ENCODE data around the gene SLC1A4. TPM values are rescaled to one million over a fixed set of nuclear protein-coding genes. Genes with fewer than 3 reads are reported as not detected.

SLC1A4 gene
- total and polyA plus RNA-seq, 4 donors, result 3.4 to 23.4 (median 9.6) TPM

DNA sequence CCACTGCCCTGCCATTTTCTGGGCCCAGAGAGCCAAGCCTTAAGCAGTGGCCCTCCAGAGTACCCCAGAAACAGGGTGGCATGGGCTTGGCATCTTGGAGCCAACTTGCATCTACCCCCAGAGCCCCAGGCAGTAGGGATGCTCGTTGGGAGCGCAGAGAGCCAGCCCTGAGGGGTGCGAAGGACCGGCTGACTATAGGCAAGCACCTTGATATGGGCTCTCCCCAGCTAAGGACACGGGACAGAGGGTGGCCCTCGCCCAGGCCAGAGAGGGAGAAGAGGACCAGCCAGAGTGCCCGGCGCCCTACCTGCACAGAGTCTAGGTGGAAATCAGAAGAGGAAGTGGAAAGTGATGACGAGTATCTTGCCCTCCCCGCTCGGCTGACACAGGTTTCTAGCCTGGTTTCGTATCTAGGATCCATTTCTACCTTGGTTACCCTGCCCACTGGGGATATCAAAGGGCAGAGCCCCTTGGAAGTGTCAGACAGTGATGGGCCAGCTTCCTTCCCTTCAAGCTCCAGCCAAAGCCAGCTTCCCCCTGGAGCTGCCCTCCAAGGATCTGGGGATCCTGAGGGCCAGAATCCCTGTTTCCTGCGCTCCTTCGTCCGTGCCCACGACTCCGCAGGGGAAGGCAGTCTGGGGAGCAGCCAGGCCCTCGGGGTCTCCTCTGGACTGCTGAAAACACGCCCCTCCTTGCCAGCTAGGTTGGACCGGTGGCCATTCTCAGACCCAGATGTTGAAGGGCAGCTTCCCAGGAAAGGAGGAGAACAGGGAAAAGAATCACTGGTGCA lies 83.2 kb downstream of the SLC1A4 start (continued):
- no peak for TF ChIP-seq REST (IDR thresholded peaks at IDR 0.05)
- no peak for TF ChIP-seq NR2F2 (IDR thresholded peaks at IDR 0.05)
- TF ChIP-seq HNF4G (IDR thresholded peaks at IDR 0.05), result no peak
- TF ChIP-seq ZBTB33 (IDR thresholded peaks at IDR 0.05), result no peak
- no peak for TF ChIP-seq HNF4A (conservative IDR thresholded peaks at IDR 0.05)
- TF ChIP-seq FOXA2 (IDR thresholded peaks at IDR 0.05), result no peak
- TF ChIP-seq EGR1 (IDR thresholded peaks at IDR 0.05; ENCODE audit: low read depth in 2 of 2), result no peak
- no peak for TF ChIP-seq FOXA1 (IDR thresholded peaks at IDR 0.05)
- no peak for TF ChIP-seq SP1 (IDR thresholded peaks at IDR 0.05)

Small RNA genes lying within 50 kb of the gene (small RNA-seq; reads per million reads assigned to genes)
- gene RNU6-548P, result not detected

Other genes starting within 250 kb of the SLC1A4 start
- gene CEP68, start 67.0 kb downstream of the SLC1A4 start, total RNA-seq, result 1 to 10 TPM; 2.5 to 5.8 TPM
- gene CEP68, start 67.0 kb downstream of the SLC1A4 start, polyA plus RNA-seq, result 1 to 10 TPM; 2.1 to 5.8 TPM
- 10 to 100 TPM; 52.8 to 70.3 TPM for gene RAB1A, start 140.7 kb downstream of the SLC1A4 start, total RNA-seq
- 10 to 100 TPM; 85.3 to 89.7 TPM for gene RAB1A, start 140.7 kb downstream of the SLC1A4 start, polyA plus RNA-seq
- gene ACTR2, start 238.4 kb downstream of the SLC1A4 start, total RNA-seq, result 10 to 100 TPM; 48.9 to 72.0 TPM
- gene ACTR2, start 238.4 kb downstream of the SLC1A4 start, polyA plus RNA-seq, result 10 to 100 TPM; 21.6 to 42.9 TPM

Data from liver (tissue), 6 donors.